GM23248 (cell line): ENCODE results near the gene MAPK10. TPM values are rescaled to one million over a fixed set of nuclear protein-coding genes. Genes with fewer than 3 reads are reported as not detected.
"Not testable (repeated sequence)": the region's sequence is repeated elsewhere in the genome, so short reads cannot be mapped to it uniquely, and the experiment has no call there.

Experiments used
- DNase-seq: peaks from one replicate; pipeline ENCODE4 v3.0.0-alpha.2; 2015
- H2AFZ ChIP-seq: fragments of 200-600 bp; sonication (generic); 2 replicates; pipeline ENCODE4 v1.6.1; 2016; ENCODE audit warnings: antibody characterized with exemption
- H3F3A ChIP-seq: fragments of 200-600 bp; sonication (generic); 2 replicates; pipeline ENCODE4 v1.6.1; 2016; ENCODE audit warnings: mild to moderate bottlenecking, antibody characterized with exemption, mixed run types; ENCODE audit not compliant: insufficient read depth
- H3K27ac ChIP-seq: fragments of 200-600 bp; sonication (generic); 2 replicates; pipeline ENCODE4 v1.5.1; 2016; ENCODE audit warnings: mild to moderate bottlenecking
- H3K27me3 ChIP-seq: fragments of 200-600 bp; sonication (generic); replicated peaks from 2 replicates; pipeline ENCODE4 v1.6.1; 2016; ENCODE audit warnings: mild to moderate bottlenecking; ENCODE audit not compliant: insufficient read depth
- H3K36me3 ChIP-seq: fragments of 200-600 bp; sonication (generic); 2 replicates; pipeline ENCODE4 v1.6.1; 2016; ENCODE audit warnings: low read depth, mild to moderate bottlenecking
- H3K4me1 ChIP-seq: fragments of 200-600 bp; sonication (generic); 2 replicates; pipeline ENCODE4 v1.6.1; 2016; ENCODE audit warnings: mild to moderate bottlenecking; ENCODE audit not compliant: insufficient read depth
- H3K4me2 ChIP-seq: fragments of 200-600 bp; sonication (generic); one replicate; pipeline ENCODE4 v1.6.1; 2016; ENCODE audit warnings: mild to moderate bottlenecking; ENCODE audit not compliant: unreplicated experiment
- H3K4me3 ChIP-seq: fragments of 200-600 bp; sonication (generic); 2 replicates; pipeline ENCODE4 v1.5.1; 2016; ENCODE audit warnings: mild to moderate bottlenecking
- H3K79me2 ChIP-seq: fragments of 200-600 bp; sonication (generic); 2 replicates; pipeline ENCODE4 v1.6.1; 2016; ENCODE audit warnings: mild to moderate bottlenecking; ENCODE audit not compliant: insufficient read depth
- H3K9ac ChIP-seq: fragments of 200-600 bp; sonication (generic); 2 replicates; pipeline ENCODE4 v1.6.1; 2016; ENCODE audit warnings: mild to moderate bottlenecking
- H3K9me2 ChIP-seq: fragments of 200-600 bp; sonication (generic); 2 replicates; pipeline ENCODE4 v1.6.1; 2016; ENCODE audit warnings: mixed run types, mild to moderate bottlenecking, moderate library complexity; ENCODE audit not compliant: insufficient read depth
- H3K9me3 ChIP-seq: fragments of 200-600 bp; sonication (generic); one replicate; pipeline ENCODE4 v1.6.1; 2017; ENCODE audit warnings: low read depth
- H4K20me1 ChIP-seq: fragments of 200-600 bp; sonication (generic); 2 replicates; pipeline ENCODE4 v1.6.0; 2016; ENCODE audit not compliant: insufficient read depth
- EZH2 ChIP-seq: fragments of 200-600 bp; sonication (generic); IDR thresholded peaks from 2 replicates; pipeline ENCODE4 v1.6.1; 2018; ENCODE audit warnings: antibody characterized with exemption, mild to moderate bottlenecking; ENCODE audit not compliant: insufficient read depth, poor library complexity, severe bottlenecking
- EZH2phosphoT487 ChIP-seq: fragments of 200-600 bp; sonication (generic); IDR thresholded peaks from 2 replicates; pipeline ENCODE4 v1.6.1; 2018; ENCODE audit warnings: antibody characterized with exemption, moderate library complexity, mild to moderate bottlenecking, low read depth; ENCODE audit not compliant: insufficient read depth
- WGBS, 2 experiments: methylation state at CpG; one replicate each; pipeline ENCODE4 v1.1.6; 2015 to 2017; ENCODE audit warnings: low lambda C conversion rate in 2 of 2, low coverage in 1 of 2; ENCODE audit errors: missing lambda C conversion rate in 2 of 2; 5-methylcytosine and 5-hydroxymethylcytosine counted together
- in situ Hi-C: fragments of 300-500 bp; cut with MboI; formaldehyde crosslinking; loops from 2 replicates; pipeline ENCODE4 v1.15.0; 2020
- polyA plus RNA-seq: library from polyadenylated mRNA; unstranded; fragments of >200 nt; fragmentation: Nextera tagmentation; extraction: Ambion mirVana; gene quantifications from 2 replicates; pipeline ENCODE4 v1.2.1, GENCODE V29; 2016
- total RNA-seq: library from RNA; depleted of rRNA; stranded (reverse); fragments of >200 nt; shearing (Covaris generic); gene quantifications from 2 replicates; pipeline ENCODE4 v1.2.3, GENCODE V29; 2014

The MAPK10 gene
- total and polyA plus RNA-seq, 2 experiments from 2014 or later = 0.73 to 1.3 TPM

- peaks cover 29% of the 10 kb centered on the region for H3K4me1 ChIP-seq
- no peak overlapping the region for H3K4me3 ChIP-seq
- H3K27me3 ChIP-seq = no peaks in the 10 kb centered on the region
- H2AFZ ChIP-seq = no peak overlapping the region
- peak overlapping the region; percentile 39 for H3K4me2 ChIP-seq
- peak; percentile 43 for DNase-seq
- no peaks in the 10 kb centered on the region for H4K20me1 ChIP-seq
- H3K79me2 ChIP-seq = no peaks in the 10 kb centered on the region
- peak overlapping the region; percentile 57 for H3K27ac ChIP-seq
- TF ChIP-seq EZH2phosphoT487 (no peak), EZH2 (no peak)
- in situ Hi-C loops = no loop called here
- 59 to 64% methylated on average over 3 of the region's 3 CpGs for WGBS, 2 experiments
- no peak overlapping the region for H3K9ac ChIP-seq
- peaks cover 25% of the 10 kb centered on the region for H3F3A ChIP-seq
- no peaks in the 10 kb centered on the region for H3K9me3 ChIP-seq
- H3K36me3 ChIP-seq = no peaks in the 10 kb centered on the region
- H3K9me2 ChIP-seq = no peaks in the 10 kb centered on the region
Observed at GRCh38 chr4:86338521-86338920, 21.3 kb downstream of the MAPK10 start.

- H4K20me1 ChIP-seq = no peaks in the 10 kb centered on the region
- H3K27ac ChIP-seq = no peak overlapping the region
- no peaks in the 10 kb centered on the region for H3K9me3 ChIP-seq
- 56 to 66% methylated on average over 2 of the region's 2 CpGs for WGBS, 2 experiments
- H3K27me3 ChIP-seq = no peaks in the 10 kb centered on the region
- H3K79me2 ChIP-seq = no peaks in the 10 kb centered on the region
- TF ChIP-seq EZH2 (no peak), EZH2phosphoT487 (no peak)
- H2AFZ ChIP-seq = 0 out of 2 replicates have a peak overlapping the region, but pooled peaks have one; percentile 27
- no peak overlapping the region for H3K9ac ChIP-seq
- DNase-seq = no peak
- H3K9me2 ChIP-seq = no peaks in the 10 kb centered on the region
- in situ Hi-C loops = no loop called here
- peaks cover 21% of the 10 kb centered on the region for H3F3A ChIP-seq
- H3K4me2 ChIP-seq = no peak overlapping the region
- H3K4me3 ChIP-seq = no peak overlapping the region
- H3K4me1 ChIP-seq = peaks cover 22% of the 10 kb centered on the region
- H3K36me3 ChIP-seq = no peaks in the 10 kb centered on the region
Observed at GRCh38 chr4:86334020-86334750, 25.7 kb downstream of the MAPK10 start.

- DNase-seq = peak; percentile 31
Observed at GRCh38 chr4:86333236-86333635, 26.6 kb downstream of the MAPK10 start.

GRCh38 chr4:86330961-86331742, 28.7 kb downstream of the MAPK10 start:
- Histone ChIP-seq H3K4me1 (peaks cover 6% of the 10 kb centered on the region; the same call in 1 of the 2 replicates), H4K20me1 (no peaks in the 10 kb centered on the region), H3F3A (no peaks in the 10 kb centered on the region), H3K4me3 (no peak overlapping the region), H3K9me3 (no peaks in the 10 kb centered on the region), H3K4me2 (no peak overlapping the region), H3K36me3 (no peaks in the 10 kb centered on the region), H3K27ac (no peak overlapping the region), H3K79me2 (no peaks in the 10 kb centered on the region), H3K9me2 (no peaks in the 10 kb centered on the region), H2AFZ (0 out of 2 replicates have a peak overlapping the region, but pooled peaks have one; percentile 26), H3K9ac (no peak overlapping the region), H3K27me3 (no peaks in the 10 kb centered on the region)
- no peak for DNase-seq
- in situ Hi-C loops = no loop called here
- TF ChIP-seq EZH2 (no peak), EZH2phosphoT487 (no peak)
- 50 to 52% methylated on average over 5 of the region's 5 CpGs for WGBS, 2 experiments

More at GRCh38 chr4:86333236-86333635, 26.6 kb downstream of the MAPK10 start:
- in situ Hi-C loops = no loop called here
- no peaks in the 10 kb centered on the region for H3K36me3 ChIP-seq
- no peaks in the 10 kb centered on the region for H3K9me3 ChIP-seq
- H3K9ac ChIP-seq = no peak overlapping the region
- no peaks in the 10 kb centered on the region for H3K79me2 ChIP-seq
- H3F3A ChIP-seq = peaks cover 14% of the 10 kb centered on the region
- H2AFZ ChIP-seq = no peak overlapping the region
- no peak overlapping the region for H3K27ac ChIP-seq
- H4K20me1 ChIP-seq = no peaks in the 10 kb centered on the region
- H3K27me3 ChIP-seq = no peaks in the 10 kb centered on the region
- no peak overlapping the region for H3K4me3 ChIP-seq
- TF ChIP-seq EZH2 (no peak), EZH2phosphoT487 (no peak)
- no peaks in the 10 kb centered on the region for H3K9me2 ChIP-seq
- no peak overlapping the region for H3K4me2 ChIP-seq
- whole genome bisulfite sequencing, 2 experiments = 0 to 4% methylated on average over 1 of the region's 1 CpG
- H3K4me1 ChIP-seq = peaks cover 15% of the 10 kb centered on the region

- DNase-seq, in situ Hi-C loops, H3K4me3 ChIP-seq, H3K79me2 ChIP-seq, H3K4me1 ChIP-seq, H4K20me1 ChIP-seq, H3K9ac ChIP-seq, H3F3A ChIP-seq, H3K36me3 ChIP-seq, H3K4me2 ChIP-seq, H3K9me2 ChIP-seq, H3K9me3 ChIP-seq, H2AFZ ChIP-seq, H3K27me3 ChIP-seq, H3K27ac ChIP-seq: not testable (repeated sequence)
- WGBS, 2 experiments = 84 to 85% methylated on average over 5 of the region's 5 CpGs
Observed at GRCh38 chr4:86330411-86330810, 29.4 kb downstream of the MAPK10 start.
